DOHH2 (cell line): ENCODE measurements around the gene TEC.

Experiments
- EZH2phosphoT487 ChIP-seq: fragments of 200-600 bp; sonication (generic); IDR thresholded peaks from 2 replicates; pipeline ENCODE4 v1.6.1; 2017; ENCODE audit warnings: borderline replicate concordance, mild to moderate bottlenecking, antibody characterized with exemption, low read length, moderate library complexity, mixed read lengths
- TF ChIP-seq, protein P1 (sequence below): fragments of 200-600 bp; sonication (generic); IDR thresholded peaks from one replicate; pipeline ENCODE4 v1.5.1; 2014; ENCODE audit warnings: antibody characterized with exemption, mild to moderate bottlenecking, low read depth, low read length; ENCODE audit not compliant: poor library complexity, severe bottlenecking

DNA sequence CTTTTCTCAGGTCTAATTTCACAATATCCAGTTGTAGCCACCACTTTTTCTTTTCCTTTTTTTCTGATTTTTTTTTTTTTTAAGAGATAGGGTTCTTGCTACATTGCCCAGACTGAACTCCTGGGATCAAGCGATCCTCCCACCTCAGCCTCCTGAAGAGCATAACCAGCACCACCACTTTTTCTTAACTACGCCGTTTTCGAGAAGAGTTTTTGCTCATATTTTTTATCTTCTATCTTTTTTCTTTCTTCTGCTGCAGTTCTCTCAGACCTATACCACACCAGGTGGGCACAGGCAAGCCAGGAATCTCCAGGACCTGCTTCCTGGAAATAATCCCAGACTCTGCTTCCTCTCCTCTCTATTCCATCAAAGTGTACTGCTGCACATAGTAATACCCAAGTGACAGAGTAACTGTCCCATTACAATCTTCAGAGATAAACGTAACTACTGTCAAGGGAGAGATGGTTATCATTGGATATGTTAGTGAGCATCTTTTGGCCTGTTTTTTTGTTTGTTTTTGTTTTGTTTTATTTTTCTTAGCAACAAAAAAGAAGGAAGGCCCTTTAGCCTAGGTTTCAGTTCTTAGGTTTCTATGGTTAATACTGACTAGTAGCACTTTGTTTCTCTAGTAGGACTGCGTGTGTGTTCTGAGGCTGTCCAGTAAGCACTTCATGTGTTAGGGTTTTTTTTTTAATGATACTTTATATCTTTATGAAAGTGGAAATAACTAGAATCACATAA, 76.4 kb downstream of the TEC start:
- TF ChIP-seq, protein P1, sequence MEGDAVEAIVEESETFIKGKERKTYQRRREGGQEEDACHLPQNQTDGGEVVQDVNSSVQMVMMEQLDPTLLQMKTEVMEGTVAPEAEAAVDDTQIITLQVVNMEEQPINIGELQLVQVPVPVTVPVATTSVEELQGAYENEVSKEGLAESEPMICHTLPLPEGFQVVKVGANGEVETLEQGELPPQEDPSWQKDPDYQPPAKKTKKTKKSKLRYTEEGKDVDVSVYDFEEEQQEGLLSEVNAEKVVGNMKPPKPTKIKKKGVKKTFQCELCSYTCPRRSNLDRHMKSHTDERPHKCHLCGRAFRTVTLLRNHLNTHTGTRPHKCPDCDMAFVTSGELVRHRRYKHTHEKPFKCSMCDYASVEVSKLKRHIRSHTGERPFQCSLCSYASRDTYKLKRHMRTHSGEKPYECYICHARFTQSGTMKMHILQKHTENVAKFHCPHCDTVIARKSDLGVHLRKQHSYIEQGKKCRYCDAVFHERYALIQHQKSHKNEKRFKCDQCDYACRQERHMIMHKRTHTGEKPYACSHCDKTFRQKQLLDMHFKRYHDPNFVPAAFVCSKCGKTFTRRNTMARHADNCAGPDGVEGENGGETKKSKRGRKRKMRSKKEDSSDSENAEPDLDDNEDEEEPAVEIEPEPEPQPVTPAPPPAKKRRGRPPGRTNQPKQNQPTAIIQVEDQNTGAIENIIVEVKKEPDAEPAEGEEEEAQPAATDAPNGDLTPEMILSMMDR: no peak
- no peak for TF ChIP-seq EZH2phosphoT487
